NOMO-1 (cell line): ENCODE measurements around the gene PRKN.
A peak's percentile ranks its signal among the peaks of the same experiment; 100 is the strongest.

Source experiments
- DNase-seq, 2 experiments: peaks; one replicate each; lab custom pipeline; 2025; ENCODE audit not compliant: unreplicated experiment in 2 of 2; lab: John Stamatoyannopoulos, UW

The PRKN gene

DNA sequence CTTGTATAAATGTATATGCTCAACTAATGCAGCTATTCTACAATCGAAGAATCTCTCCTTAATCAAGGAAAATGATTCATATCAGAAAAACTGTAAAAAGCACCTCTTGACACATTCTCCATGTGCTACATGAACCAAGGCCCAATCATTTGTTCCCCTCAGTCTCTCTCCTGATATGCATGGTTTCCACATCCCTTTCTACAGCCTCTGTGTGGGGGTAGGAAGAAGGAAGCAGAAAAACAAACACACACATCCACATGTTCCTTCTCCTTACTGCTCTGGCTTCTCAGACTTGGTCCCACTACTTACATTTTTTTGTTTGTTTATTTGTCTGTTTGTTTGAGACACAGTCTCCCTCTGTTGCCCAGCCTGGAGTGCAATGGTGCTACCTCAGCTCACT is 510.5 kb downstream of the PRKN start:
- DNase-seq, result no peak

DNA sequence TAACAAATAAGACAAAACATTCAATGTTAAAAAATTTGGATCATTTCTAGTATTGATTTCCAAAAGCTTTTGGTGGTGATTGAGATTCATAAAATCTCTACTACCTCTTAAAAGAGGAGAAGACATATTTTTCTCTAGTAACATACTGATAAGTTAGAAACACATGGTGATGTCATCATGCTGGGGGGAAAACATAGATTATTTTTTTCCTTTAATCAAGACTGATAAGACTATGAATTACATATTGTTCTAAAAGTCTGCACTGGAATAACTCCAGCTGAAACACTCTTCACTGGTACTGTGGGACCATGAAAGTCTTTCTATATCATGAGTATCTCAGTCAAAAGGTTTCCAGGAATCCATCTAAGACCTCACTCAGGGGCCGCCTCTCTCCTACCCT is 515.8 kb downstream of the PRKN start:
- no peak for DNase-seq

DNA sequence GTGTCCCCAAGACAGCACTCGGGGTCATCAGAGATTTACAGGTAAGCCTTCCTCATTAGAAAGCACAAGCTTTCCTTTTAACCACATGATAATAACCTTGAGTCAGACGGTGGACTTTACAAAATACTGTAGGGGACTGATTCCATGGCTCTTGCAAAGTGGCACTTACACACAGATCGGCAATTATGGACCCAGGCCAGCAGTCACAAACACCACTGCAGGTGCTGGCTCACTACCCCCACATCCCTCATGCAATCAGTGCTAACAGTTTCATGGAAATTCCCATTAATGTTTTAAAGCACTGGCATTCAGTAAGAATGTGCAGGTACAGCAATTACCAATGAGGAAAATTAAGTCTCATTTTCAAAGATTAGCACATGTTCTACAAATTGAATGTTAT is 516.5 kb downstream of the PRKN start:
- DNase-seq, result no peak

DNA sequence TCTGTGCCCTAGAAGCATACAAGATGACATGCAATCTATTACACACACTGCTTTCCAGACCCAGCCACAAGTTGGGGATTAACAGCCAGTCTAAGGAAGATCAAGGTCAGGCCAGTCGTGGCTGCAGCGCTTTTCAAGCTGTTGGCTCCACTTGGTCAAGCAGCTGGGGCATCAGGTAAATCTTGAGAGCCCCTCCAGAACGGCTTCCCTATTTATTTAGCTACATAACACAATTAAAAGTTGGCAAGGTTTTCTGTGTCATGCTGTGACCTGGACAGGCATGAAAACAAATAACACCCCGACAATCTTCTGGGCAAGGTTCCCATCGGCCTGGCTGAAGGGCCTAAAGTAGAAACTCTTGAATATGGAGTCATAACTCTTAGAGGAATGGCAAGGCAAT is 524.3 kb downstream of the PRKN start:
- DNase-seq, result no peak

DNA sequence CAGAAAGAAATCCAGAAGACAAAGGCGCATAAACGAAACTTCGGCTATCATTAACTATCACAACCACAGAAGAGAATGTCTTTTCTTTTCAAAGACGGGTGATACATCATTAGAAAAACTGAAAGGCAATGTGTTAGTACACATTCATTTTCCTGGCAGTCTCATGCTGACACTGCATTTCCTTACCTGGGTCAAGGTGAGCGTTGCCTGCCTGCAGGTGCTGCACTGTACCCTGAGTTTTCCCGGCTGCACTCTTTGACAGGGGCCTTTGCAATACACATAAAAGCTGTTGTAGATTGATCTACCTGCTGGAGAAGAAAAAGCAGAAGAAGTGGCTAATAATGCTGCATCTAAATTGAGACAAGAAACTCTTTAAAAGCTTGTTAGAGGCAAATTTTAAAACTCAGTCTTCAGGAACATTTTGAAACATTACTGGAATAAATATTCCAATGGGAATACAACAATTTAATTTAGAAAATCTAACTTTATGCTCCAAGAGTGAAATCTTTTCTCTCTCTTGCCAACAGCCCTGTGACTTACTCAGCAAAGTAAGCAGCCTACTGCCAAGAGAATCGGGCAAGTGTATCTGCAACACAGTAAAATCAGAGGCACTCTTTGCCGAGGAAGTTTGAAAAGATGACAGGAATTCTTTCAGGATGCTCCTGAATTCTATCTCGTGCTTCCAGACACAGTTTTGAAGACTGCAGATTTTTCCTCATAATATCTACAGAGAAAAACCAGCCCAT is 526.4 kb downstream of the PRKN start:
- DNase-seq, result no peak

DNA sequence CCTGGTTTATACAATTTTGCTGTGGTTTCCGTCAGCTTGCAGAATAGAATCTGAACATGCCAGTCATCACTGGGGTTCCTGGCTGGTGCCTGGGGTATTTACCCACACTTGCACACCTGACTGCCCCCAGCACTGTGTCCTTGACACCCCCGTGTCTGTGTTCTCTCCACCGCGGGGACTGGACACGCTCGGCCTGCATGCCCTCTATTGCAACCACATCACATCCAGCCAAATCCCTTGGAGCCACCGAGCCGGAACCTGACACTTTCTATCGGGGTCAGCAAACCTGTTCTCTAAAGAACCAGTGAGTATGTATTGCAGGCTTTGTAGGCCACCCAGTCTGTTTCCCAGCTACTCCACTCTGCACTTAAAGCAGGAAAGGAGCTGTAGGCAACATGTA is 527.5 kb downstream of the PRKN start:
- no peak for DNase-seq

DNA sequence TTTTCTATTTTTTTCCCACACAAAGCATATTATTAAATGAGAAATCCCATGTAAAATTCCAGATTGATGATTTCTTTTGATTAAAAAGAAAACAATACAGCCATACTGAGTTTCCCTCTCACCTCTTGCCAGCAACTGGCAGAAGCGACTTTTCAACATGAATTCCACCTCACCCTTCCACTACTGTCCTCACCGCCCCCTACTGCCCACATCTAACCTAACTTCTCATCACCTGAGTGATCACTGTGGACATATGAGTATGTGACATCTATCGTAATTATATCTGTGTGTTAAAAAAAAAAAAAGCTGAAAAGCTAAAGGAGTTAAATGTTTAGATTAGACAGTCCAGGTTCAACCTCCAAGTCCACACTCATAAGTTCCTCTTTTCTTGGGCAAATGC is 528.6 kb downstream of the PRKN start:
- DNase-seq, result no peak

DNA sequence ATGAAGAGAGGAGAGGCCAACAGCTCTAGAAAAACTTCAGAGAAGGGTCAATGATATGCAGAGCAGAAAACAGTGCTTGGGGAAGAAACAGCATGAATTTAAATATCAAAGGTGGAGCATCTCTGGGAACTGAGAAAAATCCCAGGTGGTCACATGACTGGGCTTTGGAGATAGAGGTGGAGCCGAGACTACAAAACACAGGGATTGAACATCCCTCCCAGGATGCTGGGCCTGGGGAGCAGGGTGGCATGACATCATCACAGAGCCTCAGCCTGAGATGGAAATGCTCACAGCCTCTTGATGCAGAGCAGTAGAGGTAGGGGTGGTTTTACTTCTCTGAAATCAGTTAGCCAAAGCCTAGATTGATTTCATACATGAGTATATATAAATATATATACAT is 529.5 kb downstream of the PRKN start:
- DNase-seq, result no peak

DNA sequence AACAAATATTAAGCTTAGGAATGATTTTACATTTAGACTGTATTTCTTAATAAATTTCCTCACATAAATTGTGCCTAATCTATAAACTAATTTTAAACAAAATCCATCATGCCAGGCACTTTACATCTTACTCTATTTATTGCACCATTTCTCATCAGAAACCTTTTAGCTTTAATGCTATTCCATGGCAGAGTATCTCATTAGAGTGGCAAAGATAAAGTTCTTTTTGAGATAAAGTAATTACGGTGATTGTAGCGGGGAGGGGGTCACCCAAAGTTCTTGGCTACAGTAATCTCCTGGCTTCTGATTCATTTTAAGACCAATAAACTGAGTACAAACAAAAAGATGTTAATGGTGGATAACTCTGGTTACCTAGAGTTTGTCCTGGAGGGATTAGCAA is 532.1 kb downstream of the PRKN start:
- no peak for DNase-seq

DNA sequence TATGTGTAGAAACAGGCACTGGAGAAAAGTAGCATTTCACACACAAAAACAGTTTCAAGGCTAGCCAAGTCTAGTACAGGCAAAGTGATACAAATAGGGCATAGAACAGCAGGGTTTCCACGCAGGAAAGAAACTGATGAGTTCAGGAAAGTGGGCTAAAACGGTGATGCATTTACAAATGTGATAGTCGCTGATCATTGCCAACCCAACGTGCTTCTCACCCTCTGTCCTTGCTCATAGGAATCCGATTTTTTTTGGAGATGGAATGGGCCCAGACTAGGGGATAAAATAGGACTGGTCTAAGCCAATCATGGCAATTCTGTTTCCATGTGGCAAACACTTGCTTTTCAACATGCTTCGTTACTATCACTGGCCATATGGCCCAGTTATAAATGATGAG is 536.6 kb downstream of the PRKN start:
- DNase-seq, result no peak

DNA sequence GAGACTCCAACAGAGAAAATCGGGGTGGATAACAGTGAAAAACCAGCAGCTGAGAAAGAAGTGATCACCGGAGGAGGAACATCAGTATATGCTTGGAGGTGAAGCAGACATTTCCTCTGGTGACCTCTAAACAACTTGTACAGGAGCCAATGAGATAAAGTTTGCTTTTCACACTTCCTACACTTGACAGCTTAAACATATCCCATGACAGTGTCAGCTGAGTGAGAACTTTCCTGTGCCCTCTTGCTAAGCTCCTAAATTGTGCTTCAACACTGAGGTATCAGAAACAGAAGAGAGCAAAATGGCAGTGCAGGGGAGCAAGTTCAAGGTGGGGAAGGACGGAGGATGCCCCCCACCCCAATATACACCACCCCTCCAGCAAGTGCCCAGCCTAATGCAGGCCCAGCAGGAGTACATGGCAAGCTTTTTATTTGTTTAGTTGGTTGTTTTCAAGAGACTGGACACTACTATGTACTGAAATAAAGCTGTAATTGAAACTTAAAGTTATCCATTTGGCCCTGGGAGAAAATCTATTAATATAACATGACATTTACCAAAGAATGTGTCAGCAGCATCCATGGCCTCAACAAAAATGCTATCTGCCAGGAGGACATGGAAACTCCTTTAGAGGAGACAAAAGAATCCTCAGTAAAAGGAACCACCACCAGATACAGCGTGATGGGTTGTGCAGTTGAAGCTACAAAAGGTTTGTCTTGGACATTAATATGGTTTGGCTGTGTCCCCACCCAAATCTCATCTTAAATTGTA is 540.2 kb downstream of the PRKN start:
- DNase-seq, result no peak

DNA sequence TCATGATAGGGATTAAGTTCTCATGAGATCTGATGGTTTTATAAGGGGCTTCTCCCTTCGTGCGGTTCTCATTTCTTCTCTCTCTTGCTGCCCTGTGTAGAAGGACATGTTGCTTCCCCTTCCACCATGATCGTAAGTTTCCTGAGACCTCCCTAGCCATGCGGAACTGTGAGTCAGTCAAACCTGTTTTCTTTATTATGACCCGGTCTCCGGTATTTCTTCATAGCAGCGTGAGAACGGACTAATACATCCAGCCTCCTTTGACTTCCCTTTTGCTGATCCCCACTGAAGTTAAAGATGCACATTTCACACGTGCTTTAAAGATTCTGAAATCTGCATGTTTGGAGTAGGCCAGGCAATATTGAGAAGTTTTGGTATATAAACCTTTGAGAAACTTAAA is 543.1 kb downstream of the PRKN start:
- DNase-seq, result peak; percentile 36 to 81

DNA sequence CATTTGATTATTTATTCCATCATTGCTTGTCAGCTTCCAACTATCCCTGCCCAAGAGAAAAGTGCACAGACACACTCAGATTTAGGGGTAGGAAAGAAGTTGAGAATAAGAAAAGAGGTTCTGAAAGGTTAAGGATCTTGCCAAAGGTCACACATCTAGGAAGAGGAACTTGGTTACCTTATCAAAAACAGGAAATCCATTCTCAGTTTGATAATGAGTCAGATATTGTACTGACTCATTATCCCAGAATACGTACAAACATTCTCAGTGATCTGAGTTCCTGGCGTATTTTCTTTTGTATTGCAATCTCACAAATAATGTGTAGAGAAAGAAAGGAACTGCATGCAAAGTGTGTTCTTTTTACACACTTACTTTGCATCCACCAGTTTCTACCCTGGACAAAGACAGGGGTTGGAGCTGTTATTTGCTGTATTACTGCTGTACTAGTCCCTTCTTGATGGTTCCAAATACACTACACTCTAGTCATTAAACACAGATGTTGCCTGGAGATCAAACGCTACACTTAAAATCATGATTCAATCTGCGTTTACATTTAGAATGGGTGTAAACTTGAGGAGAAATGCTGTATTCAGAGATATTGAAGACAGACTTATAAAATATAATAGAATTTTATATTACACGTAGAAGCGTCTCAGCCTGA is 545.7 kb downstream of the PRKN start:
- DNase-seq, result peak; percentile 7 to 64

DNA sequence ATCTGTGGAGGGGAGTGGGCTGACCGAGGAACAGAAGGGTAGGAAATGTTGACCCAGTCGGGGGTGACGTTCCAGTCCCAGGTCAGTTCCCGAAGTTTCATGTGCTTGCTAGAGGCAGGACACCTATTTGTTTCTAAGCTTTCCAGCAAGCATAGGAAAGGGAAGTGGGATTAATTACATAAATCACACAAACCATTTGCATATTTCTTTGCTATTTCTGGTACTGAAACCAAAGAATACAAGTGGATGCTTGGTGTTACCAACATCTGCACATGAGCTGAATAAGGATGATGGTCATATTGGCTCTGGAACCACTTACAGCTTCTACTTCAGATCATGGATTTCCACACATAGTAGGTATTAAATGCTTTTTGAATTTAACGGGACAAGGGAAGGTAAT is 546.5 kb downstream of the PRKN start:
- peak in 1 of 2 experiments; percentile 26 for DNase-seq

DNA sequence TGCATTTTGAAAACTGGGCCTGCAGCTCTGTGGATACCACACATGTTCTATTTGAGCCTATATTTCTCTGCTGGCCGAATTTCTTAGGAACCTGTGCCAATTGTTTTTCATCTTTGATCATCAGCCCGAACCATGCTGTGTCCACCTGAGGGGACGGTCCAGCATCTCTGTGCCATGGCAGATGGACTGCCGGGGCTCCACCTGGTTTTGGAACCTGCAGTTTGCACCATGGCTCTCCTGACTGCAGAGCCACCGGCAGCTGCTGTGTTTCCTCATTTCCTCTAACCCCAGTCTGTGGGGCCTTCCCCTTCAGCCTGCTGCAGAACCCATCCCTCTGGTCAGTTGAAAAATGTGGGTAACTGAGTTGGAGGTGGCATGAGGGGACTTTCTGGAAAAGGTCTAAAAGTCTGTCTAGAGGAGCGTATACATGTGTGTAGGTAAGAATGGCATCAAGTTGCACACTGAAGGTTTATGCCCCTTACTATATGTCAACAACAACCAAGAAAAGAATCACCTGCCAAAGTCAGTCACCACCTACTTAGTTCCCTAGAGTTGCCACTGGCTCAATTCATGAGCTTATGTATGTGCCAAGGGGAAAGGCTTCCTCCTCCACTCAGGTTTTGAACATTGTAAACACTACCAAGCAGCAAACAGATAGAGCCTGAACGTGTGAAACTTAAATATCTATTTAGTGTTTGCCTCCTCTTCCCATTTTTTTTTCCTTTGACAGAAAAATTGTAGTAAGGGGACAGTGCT is 548.2 kb downstream of the PRKN start:
- DNase-seq, result peak in 1 of 2 experiments; percentile 9

DNA sequence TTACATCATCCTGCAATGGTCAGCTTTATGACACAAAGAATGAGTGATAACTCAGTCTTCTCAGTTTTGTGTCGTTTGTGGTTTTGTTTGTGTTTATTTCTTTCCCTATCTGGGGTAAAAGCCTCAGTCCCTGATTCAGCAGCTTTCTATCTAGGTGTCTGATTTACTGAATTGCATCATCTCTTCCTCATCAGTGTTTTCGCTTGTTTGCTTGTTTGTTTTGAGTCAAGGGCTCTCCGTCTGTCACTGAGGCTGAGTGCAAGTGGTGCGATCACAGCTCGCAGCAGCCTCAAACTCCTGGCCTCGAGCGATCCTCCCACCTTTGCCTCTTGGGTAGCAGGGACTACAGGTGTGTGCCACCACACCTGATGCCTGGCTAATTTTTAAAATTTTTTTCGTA is 548.9 kb downstream of the PRKN start:
- no peak for DNase-seq

DNA sequence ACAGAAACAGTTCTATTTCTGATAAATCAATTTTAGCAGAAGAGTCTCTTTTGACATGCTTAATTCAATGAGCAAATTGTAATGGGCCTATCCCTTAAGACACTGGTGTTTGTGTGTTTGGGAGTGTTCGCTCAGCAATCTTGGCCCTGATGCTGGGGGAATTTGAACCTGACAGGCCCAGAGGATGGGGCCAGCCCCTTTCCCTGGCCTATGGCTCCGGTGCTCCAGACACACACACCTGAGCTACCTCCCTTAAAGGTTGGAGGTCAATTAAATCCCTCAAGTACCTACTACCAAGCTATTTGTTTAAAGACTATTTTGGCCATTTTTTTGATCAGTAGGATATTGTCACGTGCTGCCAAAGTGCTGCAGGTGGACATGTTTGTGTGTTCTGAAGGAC is 549.3 kb downstream of the PRKN start:
- no peak for DNase-seq

DNA sequence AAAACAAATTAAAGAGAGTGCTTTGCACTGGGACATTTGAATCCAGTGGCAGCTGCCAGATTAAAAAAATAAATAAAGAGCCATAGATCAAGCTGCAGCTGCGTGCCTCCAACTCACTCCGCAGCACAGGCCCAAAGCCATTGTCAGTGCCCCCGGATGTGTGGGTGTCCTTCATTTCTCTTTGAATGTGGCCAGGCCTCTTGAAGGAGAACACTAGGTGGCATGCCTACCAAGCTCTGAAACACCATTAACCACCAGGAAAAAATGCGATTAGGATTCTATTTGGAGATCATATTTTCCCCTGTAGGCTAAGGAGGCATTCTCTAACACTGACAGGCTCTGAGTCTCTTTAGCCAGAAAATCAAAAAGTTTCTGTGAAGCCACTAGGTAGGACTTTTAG is 549.8 kb downstream of the PRKN start:
- no peak for DNase-seq

DNA sequence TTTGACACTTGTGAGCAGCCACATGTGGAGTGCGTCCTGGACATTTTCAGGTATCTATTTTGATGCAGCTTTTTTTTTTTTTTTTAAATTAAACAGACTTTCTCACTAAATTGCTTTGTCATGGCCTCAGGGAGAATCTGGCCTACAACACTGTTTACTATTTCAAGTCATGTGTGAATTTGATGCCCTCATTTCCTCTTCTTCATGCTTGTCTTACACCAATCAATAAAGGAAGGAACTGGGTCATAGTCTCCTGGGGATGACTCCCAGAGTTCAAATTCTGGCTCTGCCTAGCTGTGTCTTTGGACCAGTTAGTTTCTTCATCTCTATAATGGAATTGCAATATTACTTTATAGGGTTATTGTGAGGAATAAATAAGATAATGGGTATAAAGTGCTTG is 554.1 kb downstream of the PRKN start:
- no peak for DNase-seq

DNA sequence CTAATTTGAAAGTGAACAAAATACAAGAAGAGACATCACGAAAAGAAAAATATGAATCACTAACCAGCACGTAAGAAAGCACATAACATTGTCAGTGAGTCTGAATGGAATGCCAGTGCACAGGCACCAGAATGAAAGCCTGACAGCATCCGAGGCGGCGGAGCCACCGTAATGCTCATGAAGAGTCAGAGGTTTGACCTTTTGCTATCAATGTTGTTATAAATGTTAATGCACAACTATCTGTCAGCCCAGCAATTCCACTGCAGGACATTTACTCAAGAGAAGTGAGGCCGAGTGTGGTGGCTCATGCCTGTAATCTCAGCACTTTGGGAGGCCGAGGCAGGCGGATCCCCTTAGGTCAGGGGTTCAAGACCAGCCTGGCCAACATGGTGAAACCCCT is 562.1 kb downstream of the PRKN start:
- no peak for DNase-seq

DNA sequence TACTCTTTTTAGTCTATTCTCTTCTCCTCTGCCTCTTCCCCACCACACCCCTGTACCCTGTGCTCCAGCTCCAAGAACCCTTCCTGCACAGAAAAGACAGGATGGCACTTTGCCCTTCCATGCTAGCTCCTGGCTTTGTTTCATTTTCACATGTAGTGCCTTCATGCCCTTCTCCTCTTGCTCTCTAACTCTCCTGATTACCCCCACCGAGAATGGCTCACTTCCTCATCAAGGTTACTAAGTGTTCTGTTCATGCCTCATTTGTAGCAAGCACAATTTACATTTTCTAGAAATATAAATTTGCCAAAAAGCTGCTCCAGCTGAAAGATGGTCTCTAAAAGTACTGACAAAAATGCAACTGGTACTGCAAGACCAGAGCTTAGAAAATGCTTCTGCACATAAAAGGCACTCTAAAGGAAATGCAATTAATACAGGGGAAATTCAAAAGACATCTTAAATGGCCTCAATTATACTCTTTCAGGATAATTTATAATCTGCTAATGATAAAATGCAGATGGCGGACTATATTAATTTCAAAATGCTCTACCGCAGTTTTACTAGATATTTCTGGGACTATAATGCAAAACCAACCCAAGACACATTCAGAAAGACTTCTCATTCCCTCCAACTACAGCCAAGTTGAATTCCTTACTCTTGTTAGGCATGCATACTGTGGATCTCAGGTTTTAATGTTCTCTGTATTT is 570.2 kb downstream of the PRKN start:
- peak; percentile 21 to 54 for DNase-seq
